ENCODE results near the gene MSL3B.

MSL3B gene

GRCh38 chr2:233853883-233854240 is 14.3 kb downstream of the MSL3B start:
- FAIRE-seq (no peak), DNase-seq (ENCODE audit: low spot score) (no peak)

- DNase-seq (ENCODE audit: low spot score) (no peak), FAIRE-seq (no peak)
Observed at GRCh38 chr2:233853353-233853752, 14.8 kb downstream of the MSL3B start.

- DNase-seq (ENCODE audit: low spot score) (no peak), FAIRE-seq (no peak)
Observed at GRCh38 chr2:233852056-233852455, 16.1 kb downstream of the MSL3B start.

GRCh38 chr2:233851169-233851568 is 17.0 kb downstream of the MSL3B start:
- FAIRE-seq (no peak), DNase-seq (ENCODE audit: low spot score) (no peak)

- FAIRE-seq (no peak), DNase-seq (ENCODE audit: low spot score) (no peak)
Observed at GRCh38 chr2:233850745-233851144, 17.4 kb downstream of the MSL3B start.

- DNase-seq (ENCODE audit: low spot score) (no peak), FAIRE-seq (no peak)
Observed at GRCh38 chr2:233849607-233850271, 18.4 kb downstream of the MSL3B start.

GRCh38 chr2:233848276-233848675 is 19.9 kb downstream of the MSL3B start:
- FAIRE-seq = no peak
- no peak for DNase-seq (ENCODE audit: low spot score)

GRCh38 chr2:233847248-233847898 is 20.8 kb downstream of the MSL3B start:
- DNase-seq (ENCODE audit: low spot score) (no peak), FAIRE-seq (no peak)

GRCh38 chr2:233846387-233847247 is 21.6 kb downstream of the MSL3B start:
- FAIRE-seq (no peak), DNase-seq (ENCODE audit: low spot score) (no peak)

GRCh38 chr2:233845301-233846060 is 22.7 kb downstream of the MSL3B start:
- FAIRE-seq (no peak), DNase-seq (ENCODE audit: low spot score) (no peak)

GRCh38 chr2:233844836-233845235 is 23.4 kb downstream of the MSL3B start:
- FAIRE-seq (no peak), DNase-seq (ENCODE audit: low spot score) (no peak)

- no peak for DNase-seq (ENCODE audit: low spot score)
- FAIRE-seq = no peak
Observed at GRCh38 chr2:233844064-233844807, 23.9 kb downstream of the MSL3B start.

GRCh38 chr2:233841183-233841582 is 27.0 kb downstream of the MSL3B start:
- DNase-seq (ENCODE audit: low spot score) (no peak), FAIRE-seq (no peak)

GRCh38 chr2:233840520-233840919 is 27.7 kb downstream of the MSL3B start:
- DNase-seq (ENCODE audit: low spot score) = no peak
- FAIRE-seq = no peak

GRCh38 chr2:233839447-233839820 is 28.8 kb downstream of the MSL3B start:
- no peak for FAIRE-seq
- DNase-seq (ENCODE audit: low spot score) = no peak

- no peak for DNase-seq (ENCODE audit: low spot score)
- FAIRE-seq = no peak
Observed at GRCh38 chr2:233838726-233839446, 29.3 kb downstream of the MSL3B start.

- DNase-seq (ENCODE audit: low spot score) (no peak), FAIRE-seq (no peak)
Observed at GRCh38 chr2:233838251-233838650, 29.9 kb downstream of the MSL3B start.

- FAIRE-seq = no peak
- DNase-seq (ENCODE audit: low spot score) = no peak
Observed at GRCh38 chr2:233837694-233838229, 30.4 kb downstream of the MSL3B start.

- no peak for DNase-seq (ENCODE audit: low spot score)
- FAIRE-seq = no peak
Observed at GRCh38 chr2:233836359-233836758, 31.8 kb downstream of the MSL3B start.
